ENCODE results near the gene EPS15. TPM values are rescaled to one million over a fixed set of nuclear protein-coding genes. Genes with fewer than 3 reads are reported as not detected.

EPS15 gene
- 10 to 100 TPM; 91.5 to 92.3 TPM for total RNA-seq
- 10 to 100 TPM; 39.2 to 63.7 TPM for polyA plus RNA-seq

- H3K36me3 ChIP-seq (ENCODE audit: insufficient read depth, low read length), result no peaks in the 10 kb centered on the region
- POLR2A ChIA-PET (ENCODE audit: partially characterized antibody), result interaction anchor here (0.9 to 4.2 kb wide), 18 partner anchors 10 to 550 kb away, joined by 3 to 18 read pairs (median 7); partner anchors contain the start of genes CDKN2C and RNF11
- Mint-ChIP-seq H3K9me3 (no peaks in the 10 kb centered on the region), H3K27ac (peak within 1 kb of the TSS; percentile 90 to 97 (median 95)), H3K27me3 (no peaks in the 10 kb centered on the region), H3K36me3 (peaks cover 0 to 12% of the 10 kb centered on the region in 2 donors), H3K4me1 (peaks cover 44 to 62% (median 51%) of the 10 kb centered on the region in 4 donors), H3K4me3 (peak within 1 kb of the TSS; percentile 90 to 98 (median 97))
- H3K27me3 ChIP-seq (ENCODE audit: insufficient read depth, low read length), result no peaks in the 10 kb centered on the region
- H3K27ac ChIP-seq (ENCODE audit: low read depth, low read length), result peak within 1 kb of the TSS; percentile 69
- no peaks in the 10 kb centered on the region for H3K9me3 ChIP-seq (ENCODE audit: control insufficient read depth in 1 of 2, low read length in 2 of 2)
- intact Hi-C loops (cut with micrococcal nuclease), result loop anchor here (2.0 to 5.0 kb wide), 5 partner anchors 97 to 358 kb away; partner anchors contain the start of genes NRDC, OSBPL9 and RNF11
- H3K4me1 ChIP-seq (ENCODE audit: insufficient read depth, low read length), result peaks cover 54% of the 10 kb centered on the region
- CTCF ChIA-PET (ENCODE audit: partially characterized antibody), result interaction anchor here (0.6 kb wide), 1 partner anchor 231 kb away, joined by 3 read pairs; no protein-coding TSS in a partner anchor
- DNase-seq, result peak; percentile 79 to 89 (median 83)
- H3K4me3 ChIP-seq (ENCODE audit: low read length in 2 of 2), result peak within 1 kb of the TSS; percentile 92 to 93
These were observed at the start of gene EPS15 for GRCh38 chr1:51519048-51519864. TSS of gene EPS15 (minus strand) at chr1:51519266. CDS start at chr1:51519231, 35 bp downstream.

GRCh38 chr1:51568231-51568935 lies 49.3 kb upstream of the EPS15 start:
- Mint-ChIP-seq H3K4me1 (peaks cover 25 to 43% (median 36%) of the 10 kb centered on the region in 4 donors), H3K4me3 (peak overlapping the region in 1 of 8 donors; percentile 67), H3K27ac (peak overlapping the region; percentile 47 to 90 (median 84)), H3K27me3 (no peaks in the 10 kb centered on the region), H3K9me3 (no peaks in the 10 kb centered on the region), H3K36me3 (no peaks in the 10 kb centered on the region)
- Histone ChIP-seq H3K4me1 (ENCODE audit: insufficient read depth, low read length) (peaks cover 50% of the 10 kb centered on the region), H3K27ac (ENCODE audit: low read depth, low read length) (peak overlapping the region; percentile 27), H3K4me3 (ENCODE audit: low read length in 2 of 2) (no peak overlapping the region), H3K27me3 (ENCODE audit: insufficient read depth, low read length) (no peaks in the 10 kb centered on the region), H3K9me3 (ENCODE audit: control insufficient read depth in 1 of 2, low read length in 2 of 2) (no peaks in the 10 kb centered on the region), H3K36me3 (ENCODE audit: insufficient read depth, low read length) (no peaks in the 10 kb centered on the region)
- no peak for DNase-seq
- intact Hi-C loops (cut with micrococcal nuclease), result loop anchor here (2.0 kb wide), 2 partner anchors 48 to 160 kb away; partner anchors contain the start of gene OSBPL9
- ChIA-PET CTCF (ENCODE audit: partially characterized antibody) (interaction anchor here (1.0 kb wide), 3 partner anchors 9 to 201 kb away, joined by 3 read pairs; no protein-coding TSS in a partner anchor), POLR2A (ENCODE audit: partially characterized antibody) (interaction anchor here (1.3 to 1.8 kb wide), 2 partner anchors 49 to 50 kb away, joined by 5 to 7 read pairs; partner anchors contain the start of gene OSBPL9)

GRCh38 chr1:51567653-51568052 lies 48.6 kb upstream of the EPS15 start:
- no peak overlapping the region for H3K4me3 Mint-ChIP-seq
- Histone ChIP-seq H3K27ac (ENCODE audit: low read depth, low read length) (no peak overlapping the region), H3K4me3 (ENCODE audit: low read length in 2 of 2) (no peak overlapping the region), H3K4me1 (ENCODE audit: insufficient read depth, low read length) (peaks cover 50% of the 10 kb centered on the region), H3K9me3 (ENCODE audit: control insufficient read depth in 1 of 2, low read length in 2 of 2) (no peaks in the 10 kb centered on the region), H3K27me3 (ENCODE audit: insufficient read depth, low read length) (no peaks in the 10 kb centered on the region), H3K36me3 (ENCODE audit: insufficient read depth, low read length) (no peaks in the 10 kb centered on the region)
- no peaks in the 10 kb centered on the region for H3K27me3 Mint-ChIP-seq
- DNase-seq, result no peak
- peak overlapping the region in 4 of 7 donors; percentile 3 to 60 (median 41) for H3K27ac Mint-ChIP-seq
- H3K36me3 Mint-ChIP-seq, result no peaks in the 10 kb centered on the region
- intact Hi-C loops (cut with micrococcal nuclease), result loop anchor here (2.0 kb wide), 2 partner anchors 49 to 161 kb away; partner anchors contain the start of gene OSBPL9
- CTCF ChIA-PET (ENCODE audit: partially characterized antibody), result interaction anchor here (1.0 kb wide), 2 partner anchors 10 to 202 kb away, joined by 3 read pairs; no protein-coding TSS in a partner anchor
- POLR2A ChIA-PET (ENCODE audit: partially characterized antibody), result no interaction called here
- no peaks in the 10 kb centered on the region for H3K9me3 Mint-ChIP-seq
- H3K4me1 Mint-ChIP-seq, result peaks cover 25 to 43% (median 36%) of the 10 kb centered on the region in 4 donors

- no peaks in the 10 kb centered on the region for H3K36me3 ChIP-seq (ENCODE audit: insufficient read depth, low read length)
- ChIA-PET POLR2A (ENCODE audit: partially characterized antibody) (no interaction called here), CTCF (ENCODE audit: partially characterized antibody) (no interaction called here)
- intact Hi-C loops (cut with micrococcal nuclease), result no loop called here
- Mint-ChIP-seq H3K36me3 (no peaks in the 10 kb centered on the region), H3K9me3 (no peaks in the 10 kb centered on the region), H3K27ac (no peak overlapping the region), H3K27me3 (no peaks in the 10 kb centered on the region), H3K4me1 (peaks cover 24 to 37% (median 33%) of the 10 kb centered on the region in 4 donors), H3K4me3 (no peak overlapping the region)
- no peaks in the 10 kb centered on the region for H3K9me3 ChIP-seq (ENCODE audit: control insufficient read depth in 1 of 2, low read length in 2 of 2)
- peaks cover 45% of the 10 kb centered on the region for H3K4me1 ChIP-seq (ENCODE audit: insufficient read depth, low read length)
- no peak overlapping the region for H3K27ac ChIP-seq (ENCODE audit: low read depth, low read length)
- no peak overlapping the region for H3K4me3 ChIP-seq (ENCODE audit: low read length in 2 of 2)
- no peak for DNase-seq
- H3K27me3 ChIP-seq (ENCODE audit: insufficient read depth, low read length), result no peaks in the 10 kb centered on the region
These were observed 47.2 kb upstream of the EPS15 start for GRCh38 chr1:51566260-51566659.

- H3K9me3 Mint-ChIP-seq, result no peaks in the 10 kb centered on the region
- POLR2A ChIA-PET (ENCODE audit: partially characterized antibody), result no interaction called here
These were observed 45.9 kb upstream of the EPS15 start for GRCh38 chr1:51565009-51565408.

GRCh38 chr1:51564124-51564523 lies 45.1 kb upstream of the EPS15 start:
- H3K27ac Mint-ChIP-seq, result peak overlapping the region in 2 of 7 donors; percentile 5 to 19
- H3K4me1 Mint-ChIP-seq, result peaks cover 8 to 17% (median 12%) of the 10 kb centered on the region in 4 donors
- H3K27me3 Mint-ChIP-seq, result no peaks in the 10 kb centered on the region
- Histone ChIP-seq H3K4me3 (ENCODE audit: low read length in 2 of 2) (no peak overlapping the region), H3K4me1 (ENCODE audit: insufficient read depth, low read length) (peaks cover 23% of the 10 kb centered on the region), H3K36me3 (ENCODE audit: insufficient read depth, low read length) (no peaks in the 10 kb centered on the region), H3K27me3 (ENCODE audit: insufficient read depth, low read length) (no peaks in the 10 kb centered on the region), H3K9me3 (ENCODE audit: control insufficient read depth in 1 of 2, low read length in 2 of 2) (no peaks in the 10 kb centered on the region), H3K27ac (ENCODE audit: low read depth, low read length) (no peak overlapping the region)
- no peaks in the 10 kb centered on the region for H3K36me3 Mint-ChIP-seq
- POLR2A ChIA-PET (ENCODE audit: partially characterized antibody), result no interaction called here
- H3K4me3 Mint-ChIP-seq, result no peak overlapping the region
- intact Hi-C loops (cut with micrococcal nuclease), result no loop called here
- CTCF ChIA-PET (ENCODE audit: partially characterized antibody), result no interaction called here
- no peaks in the 10 kb centered on the region for H3K9me3 Mint-ChIP-seq
- DNase-seq, result peak in 1 of 5 donors; percentile 43

More at GRCh38 chr1:51565009-51565408, 45.9 kb upstream of the EPS15 start:
- H3K36me3 Mint-ChIP-seq, result no peaks in the 10 kb centered on the region
- H3K4me1 ChIP-seq (ENCODE audit: insufficient read depth, low read length), result peaks cover 32% of the 10 kb centered on the region
- H3K27ac ChIP-seq (ENCODE audit: low read depth, low read length), result no peak overlapping the region
- peaks cover 16 to 26% (median 20%) of the 10 kb centered on the region in 4 donors for H3K4me1 Mint-ChIP-seq
- no peak for DNase-seq
- no peak overlapping the region for H3K4me3 Mint-ChIP-seq
- no peaks in the 10 kb centered on the region for H3K9me3 ChIP-seq (ENCODE audit: control insufficient read depth in 1 of 2, low read length in 2 of 2)
- no peak overlapping the region for H3K27ac Mint-ChIP-seq
- CTCF ChIA-PET (ENCODE audit: partially characterized antibody), result no interaction called here
- H3K4me3 ChIP-seq (ENCODE audit: low read length in 2 of 2), result no peak overlapping the region
- H3K36me3 ChIP-seq (ENCODE audit: insufficient read depth, low read length), result no peaks in the 10 kb centered on the region
- no peaks in the 10 kb centered on the region for H3K27me3 Mint-ChIP-seq
- intact Hi-C loops (cut with micrococcal nuclease), result no loop called here
- no peaks in the 10 kb centered on the region for H3K27me3 ChIP-seq (ENCODE audit: insufficient read depth, low read length)

GRCh38 chr1:51561702-51562101 lies 42.6 kb upstream of the EPS15 start:
- no peak for DNase-seq
- H3K4me3 Mint-ChIP-seq, result no peak overlapping the region
- Histone ChIP-seq H3K27ac (ENCODE audit: low read depth, low read length) (no peak overlapping the region), H3K36me3 (ENCODE audit: insufficient read depth, low read length) (no peaks in the 10 kb centered on the region), H3K27me3 (ENCODE audit: insufficient read depth, low read length) (no peaks in the 10 kb centered on the region), H3K4me1 (ENCODE audit: insufficient read depth, low read length) (peaks cover 7% of the 10 kb centered on the region), H3K4me3 (ENCODE audit: low read length in 2 of 2) (no peak overlapping the region), H3K9me3 (ENCODE audit: control insufficient read depth in 1 of 2, low read length in 2 of 2) (no peaks in the 10 kb centered on the region)
- ChIA-PET CTCF (ENCODE audit: partially characterized antibody) (no interaction called here), POLR2A (ENCODE audit: partially characterized antibody) (no interaction called here)
- H3K9me3 Mint-ChIP-seq, result no peaks in the 10 kb centered on the region
- H3K4me1 Mint-ChIP-seq, result peaks cover 0 to 5% (median 2%) of the 10 kb centered on the region in 4 donors
- peaks cover 2 to 3% of the 10 kb centered on the region in 2 donors for H3K27me3 Mint-ChIP-seq
- H3K36me3 Mint-ChIP-seq, result no peaks in the 10 kb centered on the region
- intact Hi-C loops (cut with micrococcal nuclease), result no loop called here
- H3K27ac Mint-ChIP-seq, result no peak overlapping the region
